ENCODE measurements around the gene SLC4A7. TPM values are rescaled to one million over a fixed set of nuclear protein-coding genes. Genes with fewer than 3 reads are reported as not detected.

Gene SLC4A7
- total and polyA plus RNA-seq, 2 experiments from 2014 or later = 8.0 to 54.8 TPM

DNA sequence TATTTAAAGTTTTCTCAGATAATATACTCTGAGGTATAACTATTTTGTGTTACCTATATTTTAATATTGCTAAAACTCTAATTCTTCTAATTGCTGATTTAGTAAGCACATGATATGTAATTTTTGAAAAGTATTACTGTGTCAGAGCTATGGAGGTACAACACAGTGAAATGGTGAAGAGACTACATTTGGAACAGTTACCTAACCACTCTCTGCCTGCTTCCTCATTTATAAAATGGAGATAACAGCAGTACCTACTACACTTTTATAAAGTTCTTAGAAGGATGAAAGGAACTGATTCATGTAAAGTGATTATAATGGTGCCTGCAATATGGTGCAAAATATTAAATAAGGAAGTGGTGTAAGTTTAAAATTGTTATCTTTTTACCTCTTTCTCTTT, 98.7 kb downstream of the SLC4A7 start:
- TF ChIP-seq CTCF (IDR thresholded peaks at IDR 0.05; ENCODE audit: low read depth, low read length) = no peak
- Histone ChIP-seq H3K4me3 (no peak overlapping the region), H3K27ac (no peak overlapping the region), H3K36me3 (peaks cover 40% of the 10 kb centered on the region), H3K9me3 (ENCODE audit: low read depth) (no peaks in the 10 kb centered on the region), H3K27me3 (no peaks in the 10 kb centered on the region), H3K4me1 (ENCODE audit: low read depth) (no peaks in the 10 kb centered on the region)
- DNase-seq (ENCODE audit: low read depth in 1 of 2, low spot score in 1 of 2) = no peak

GRCh38 chr3:27384191-27384590, 100.0 kb downstream of the SLC4A7 start:
- H3K4me3 ChIP-seq = no peak overlapping the region
- DNase-seq (ENCODE audit: low read depth in 1 of 2, low spot score in 1 of 2) = no peak
- no peak overlapping the region for H3K27ac ChIP-seq
- no peak for TF ChIP-seq CTCF (IDR thresholded peaks at IDR 0.05; ENCODE audit: low read depth, low read length)
- no peaks in the 10 kb centered on the region for H3K27me3 ChIP-seq
- no peaks in the 10 kb centered on the region for H3K9me3 ChIP-seq (ENCODE audit: low read depth)
- H3K36me3 ChIP-seq = peaks cover 33% of the 10 kb centered on the region
- H3K4me1 ChIP-seq (ENCODE audit: low read depth) = no peaks in the 10 kb centered on the region

DNA sequence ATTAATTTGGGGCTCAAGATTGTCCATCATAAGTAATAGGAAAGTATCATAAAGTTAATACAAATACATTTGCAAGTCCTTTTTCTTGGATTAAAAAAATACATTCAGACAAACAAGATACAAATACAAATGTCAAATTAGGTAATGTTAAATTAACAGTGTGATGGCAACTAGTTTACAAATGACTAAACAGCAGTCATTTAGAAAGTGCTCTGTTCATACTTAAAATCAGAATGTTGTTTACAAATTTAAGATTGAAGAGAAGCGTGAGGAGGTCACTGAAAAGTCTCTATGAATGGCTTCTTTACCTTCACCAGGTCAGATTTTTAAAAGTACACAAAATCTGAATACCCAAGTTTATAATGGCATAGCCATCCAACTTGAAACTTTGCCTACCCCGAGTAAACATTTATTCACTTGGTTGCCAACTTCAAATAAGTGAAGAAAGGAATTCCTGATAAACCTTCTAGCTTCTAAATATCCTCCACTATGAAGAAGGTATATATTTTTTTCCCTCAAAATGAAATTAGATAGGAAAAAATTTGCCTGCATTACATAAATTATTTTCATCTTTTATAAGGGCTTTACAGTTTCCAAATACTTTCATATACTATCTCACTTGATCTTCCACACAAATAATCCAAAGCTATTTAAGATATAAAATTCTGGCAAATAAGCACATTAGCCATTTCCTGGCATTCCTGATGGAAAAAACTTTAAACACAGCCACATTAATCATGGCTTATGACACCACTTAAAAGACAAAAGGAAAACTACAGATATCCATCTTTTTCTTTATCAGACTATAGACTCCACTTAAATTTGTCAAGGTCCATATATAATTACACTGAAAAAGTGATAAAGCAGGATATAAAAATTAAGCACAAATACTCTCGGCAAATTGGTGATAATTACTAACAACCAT, 103.5 kb downstream of the SLC4A7 start:
- no peak for TF ChIP-seq CTCF (IDR thresholded peaks at IDR 0.05; ENCODE audit: low read depth, low read length)
- peaks cover 39% of the 10 kb centered on the region for H3K36me3 ChIP-seq
- no peak overlapping the region for H3K27ac ChIP-seq
- DNase-seq (ENCODE audit: low read depth in 1 of 2, low spot score in 1 of 2) = no peak
- no peaks in the 10 kb centered on the region for H3K27me3 ChIP-seq
- no peak overlapping the region for H3K4me3 ChIP-seq
- H3K9me3 ChIP-seq (ENCODE audit: low read depth) = no peaks in the 10 kb centered on the region
- H3K4me1 ChIP-seq (ENCODE audit: low read depth) = no peaks in the 10 kb centered on the region

GRCh38 chr3:27378331-27378730, 105.9 kb downstream of the SLC4A7 start:
- peaks cover 21% of the 10 kb centered on the region for H3K36me3 ChIP-seq
- no peak overlapping the region for H3K27ac ChIP-seq
- H3K9me3 ChIP-seq (ENCODE audit: low read depth) = no peaks in the 10 kb centered on the region
- H3K4me1 ChIP-seq (ENCODE audit: low read depth) = no peaks in the 10 kb centered on the region
- no peaks in the 10 kb centered on the region for H3K27me3 ChIP-seq
- DNase-seq (ENCODE audit: low read depth in 1 of 2, low spot score in 1 of 2) = no peak
- TF ChIP-seq CTCF (IDR thresholded peaks at IDR 0.05; ENCODE audit: low read depth, low read length) = no peak
- H3K4me3 ChIP-seq = no peak overlapping the region

- peaks cover 13% of the 10 kb centered on the region for H3K36me3 ChIP-seq
- no peak for DNase-seq (ENCODE audit: low read depth in 1 of 2, low spot score in 1 of 2)
- TF ChIP-seq CTCF (IDR thresholded peaks at IDR 0.05; ENCODE audit: low read depth, low read length) = no peak
Observed at GRCh38 chr3:27376109-27376772, 107.9 kb downstream of the SLC4A7 start.

More at GRCh38 chr3:27376109-27376772, 107.9 kb downstream of the SLC4A7 start:
- H3K9me3 ChIP-seq (ENCODE audit: low read depth) = no peaks in the 10 kb centered on the region
- no peak overlapping the region for H3K4me3 ChIP-seq
- H3K27me3 ChIP-seq = no peaks in the 10 kb centered on the region
- no peak overlapping the region for H3K27ac ChIP-seq
- no peaks in the 10 kb centered on the region for H3K4me1 ChIP-seq (ENCODE audit: low read depth)

Measured in cardiac muscle cell (in vitro differentiated cells and primary cell).